UCSD-AML1 (cell line): ENCODE data around the gene SEMA5A.

Experiments
- DNase-seq: peaks from one replicate; lab custom pipeline; 2025; ENCODE audit not compliant: unreplicated experiment; lab: John Stamatoyannopoulos, UW

The SEMA5A gene

GRCh38 chr5:9483243-9483642 lies 62.6 kb downstream of the SEMA5A start:
- no peak for DNase-seq

DNA sequence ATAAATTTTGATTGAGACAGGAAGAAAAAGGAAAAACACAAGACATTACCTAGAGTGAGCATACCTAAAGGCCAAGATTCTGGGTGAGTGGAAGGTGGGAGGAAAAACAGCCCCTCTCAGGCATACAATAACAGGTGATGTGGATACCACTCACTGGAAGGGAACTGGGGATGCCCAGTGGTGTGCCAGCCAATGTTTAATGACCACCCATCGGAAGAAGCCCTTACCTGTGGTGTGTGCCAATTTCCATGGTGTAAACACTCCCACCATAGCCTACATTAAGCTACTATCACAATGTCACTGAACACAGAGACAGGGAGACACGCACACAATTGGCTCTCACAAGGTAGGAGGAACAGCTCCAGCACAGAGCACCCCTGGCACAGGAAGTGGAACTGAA lies 63.5 kb downstream of the SEMA5A start:
- DNase-seq: no peak

DNA sequence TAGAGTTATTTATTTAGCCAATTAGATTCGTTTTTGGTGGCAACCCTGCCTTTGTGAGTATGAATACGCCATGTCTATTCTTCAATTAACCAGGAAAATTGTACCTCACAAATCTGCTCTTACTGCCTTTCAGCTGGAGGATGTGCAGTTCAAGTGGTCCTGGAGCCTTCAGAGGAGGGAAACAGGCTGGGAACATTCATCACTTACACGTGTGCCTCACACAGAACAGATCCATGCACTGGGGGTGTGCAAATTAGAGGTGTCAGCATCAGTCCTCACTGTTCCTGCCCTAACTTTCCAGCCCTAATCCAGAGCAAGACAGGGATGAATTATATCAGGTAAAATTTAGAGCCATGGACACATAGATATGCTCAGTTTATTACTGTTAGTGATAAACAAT lies 65.4 kb downstream of the SEMA5A start:
- DNase-seq: no peak

GRCh38 chr5:9479990-9480389 lies 65.9 kb downstream of the SEMA5A start:
- no peak for DNase-seq

DNA sequence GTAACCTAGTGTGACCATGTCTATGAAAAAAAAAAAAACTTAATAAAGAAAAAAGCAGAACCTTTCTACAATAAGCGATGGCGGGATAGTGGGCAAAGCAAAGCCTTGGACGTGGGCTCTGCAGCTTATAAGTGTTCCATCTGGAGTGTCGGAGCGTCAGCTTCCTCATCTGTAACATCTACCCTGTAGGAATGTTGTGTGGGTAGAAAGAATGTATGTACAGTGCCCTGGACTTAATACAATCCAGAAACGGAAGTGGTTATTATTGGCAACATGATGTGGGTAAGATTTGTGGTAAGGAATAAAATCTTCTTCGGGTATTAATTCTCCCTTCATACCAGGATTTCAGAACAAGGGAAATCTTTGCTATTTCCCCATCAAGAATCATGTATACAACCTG lies 66.5 kb downstream of the SEMA5A start:
- DNase-seq: no peak

- no peak for DNase-seq
These were observed 68.3 kb downstream of the SEMA5A start for GRCh38 chr5:9477537-9477936.

- DNase-seq: no peak
These were observed 71.5 kb downstream of the SEMA5A start for GRCh38 chr5:9474219-9475002.

GRCh38 chr5:9473624-9474023 lies 72.3 kb downstream of the SEMA5A start:
- no peak for DNase-seq

GRCh38 chr5:9470410-9470809 lies 75.5 kb downstream of the SEMA5A start:
- DNase-seq: no peak

GRCh38 chr5:9468060-9468388 lies 77.9 kb downstream of the SEMA5A start:
- DNase-seq: no peak

GRCh38 chr5:9467199-9468059 lies 78.4 kb downstream of the SEMA5A start:
- DNase-seq: no peak

DNA sequence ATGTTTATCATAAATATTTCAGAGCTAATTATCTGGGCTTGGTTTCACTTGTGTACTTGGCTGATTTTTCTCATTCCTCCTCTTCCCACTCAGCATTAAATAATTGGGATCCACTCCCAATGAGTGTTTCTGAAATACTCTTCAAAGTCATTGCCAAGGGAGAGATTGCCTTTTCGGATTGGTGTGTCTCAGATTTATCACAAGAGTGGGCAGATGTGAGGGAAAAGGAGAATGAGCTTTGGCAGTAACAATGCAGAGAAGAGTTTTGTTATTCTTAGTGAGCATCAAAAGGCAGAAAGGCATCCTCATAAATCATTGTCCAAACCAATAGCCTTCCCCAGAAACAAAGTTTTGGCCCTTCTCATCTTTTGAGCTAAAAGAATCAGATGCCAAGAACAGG lies 79.2 kb downstream of the SEMA5A start:
- DNase-seq: no peak

- no peak for DNase-seq
These were observed 81.4 kb downstream of the SEMA5A start for GRCh38 chr5:9464478-9464877.

DNA sequence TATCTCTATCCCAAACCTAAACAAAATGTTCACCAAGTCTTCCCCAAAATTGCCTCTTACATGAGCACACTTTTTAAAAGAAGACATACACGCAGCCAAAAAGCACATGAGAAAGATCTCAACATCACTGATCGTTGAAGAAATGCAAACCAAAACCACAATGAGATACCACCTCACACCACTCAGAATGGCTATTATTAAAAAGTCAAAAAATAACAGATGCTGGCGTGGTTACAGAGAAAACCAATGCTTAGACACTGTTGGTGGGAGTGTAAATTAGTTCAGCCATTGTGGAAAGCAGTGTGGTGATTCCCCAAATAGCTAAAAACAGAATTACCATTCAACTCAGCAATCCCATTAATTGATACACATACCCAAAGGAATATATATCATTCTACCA lies 83.8 kb downstream of the SEMA5A start:
- no peak for DNase-seq

GRCh38 chr5:9460885-9461645 lies 84.8 kb downstream of the SEMA5A start:
- DNase-seq: no peak

GRCh38 chr5:9456435-9457042 lies 89.3 kb downstream of the SEMA5A start:
- DNase-seq: no peak

GRCh38 chr5:9455826-9456434 lies 89.9 kb downstream of the SEMA5A start:
- DNase-seq: no peak

- no peak for DNase-seq
These were observed 91.4 kb downstream of the SEMA5A start for GRCh38 chr5:9454491-9454890.

GRCh38 chr5:9454012-9454481 lies 91.8 kb downstream of the SEMA5A start:
- no peak for DNase-seq

GRCh38 chr5:9453480-9454011 lies 92.3 kb downstream of the SEMA5A start:
- DNase-seq: no peak
